GM12878 (cell line): ENCODE data around the gene NBEAL1. TPM values are rescaled to one million over a fixed set of nuclear protein-coding genes. Genes with fewer than 3 reads are reported as not detected.

Experiments
- ATF7 ChIP-seq: fragments of 450-650 bp; IDR thresholded peaks from 2 replicates; pipeline ENCODE4 v1.6.1; 2016; ENCODE audit warnings: low read depth, mild to moderate bottlenecking
- BACH1 ChIP-seq: fragments of 450-650 bp; IDR thresholded peaks from 2 replicates; pipeline ENCODE4 v1.6.1; 2017; ENCODE audit warnings: mild to moderate bottlenecking, borderline replicate concordance
- CBFB ChIP-seq: IDR thresholded peaks from 2 replicates; pipeline ENCODE4 v1.6.1; 2016; ENCODE audit warnings: antibody characterized with exemption, low read depth
- MTA3 ChIP-seq: IDR thresholded peaks from 2 replicates; pipeline ENCODE4 v1.6.1; 2012; ENCODE audit warnings: low read length, inconsistent platforms, borderline replicate concordance
- MXI1 ChIP-seq: fragments of 150-350 bp; IDR thresholded peaks from 2 replicates; pipeline ENCODE4 v1.6.1; 2011; ENCODE audit warnings: low read depth, mild to moderate bottlenecking, inconsistent platforms, low read length, improper control_type of control experiment
- PML ChIP-seq: IDR thresholded peaks from 2 replicates; pipeline ENCODE4 v1.6.1; 2012; ENCODE audit warnings: low read length, inconsistent platforms
- SIX5 ChIP-seq: IDR thresholded peaks from 2 replicates; pipeline ENCODE4 v1.6.1; 2011; ENCODE audit warnings: mild to moderate bottlenecking, low read depth, low read length, moderate library complexity; ENCODE audit not compliant: severe bottlenecking
- SMC3 ChIP-seq: IDR thresholded peaks from 2 replicates; pipeline ENCODE4 v1.6.1; 2011; ENCODE audit warnings: low read length, improper control_type of control experiment, borderline replicate concordance
- SRF ChIP-seq, 2 experiments: IDR thresholded peaks; 2 replicates each; pipeline ENCODE4 v1.6.1; 2011; ENCODE audit warnings: low read depth in 2 of 2, low read length in 2 of 2, mild to moderate bottlenecking in 1 of 2, moderate library complexity in 1 of 2
- polyA plus RNA-seq, 11 experiments: library from polyadenylated mRNA; depleted of rRNA in 4 of 11; unstranded in 6 of 11; stranded (reverse) in 5 of 11; fragments of >200 nt; fragmentation: Nextera tagmentation in 4 of 11; fragmentation: Illumina TruSeq in 1 of 11; extraction: Ambion mirVana in 4 of 11; extraction: Trizol in 1 of 11; gene quantifications; 1 replicate in 1 of 11; 2 replicates in 10 of 11; pipeline versions ENCODE4 v1.2.1 to v1.2.3, GENCODE V29; 2011 to 2016; ENCODE audit warnings: inconsistent platforms in 2 of 11, missing spikeins in 2 of 11, low read depth in 1 of 11
- total RNA-seq, 4 experiments: library from RNA; depleted of rRNA in 3 of 4; stranded (reverse); fragments of >200 nt in 3 of 4; fragmentation: Illumina TruSeq in 1 of 4; extraction: Trizol in 1 of 4; gene quantifications; 2 replicates each; pipeline versions ENCODE4 v1.2.1 to v1.2.3, GENCODE V29; 2013 to 2021
- TF ChIP-seq, protein P1 (sequence below): fragments of 450-650 bp; IDR thresholded peaks from 2 replicates; pipeline ENCODE4 v1.6.1; 2017; ENCODE audit warnings: borderline replicate concordance
- TF ChIP-seq, protein P2 (sequence below): fragments of 450-650 bp; IDR thresholded peaks from 2 replicates; pipeline ENCODE4 v1.6.1; 2016; ENCODE audit warnings: mild to moderate bottlenecking
- TF ChIP-seq, protein P3 (sequence below): fragments of 450-650 bp; formaldehyde crosslinking; IDR thresholded peaks from 2 replicates; pipeline ENCODE4 v1.5.0; 2022; ENCODE audit warnings: mild to moderate bottlenecking, missing genetic modification characterization
- TF ChIP-seq, protein P4 (sequence below), 3 experiments: IDR thresholded peaks in 2 of 3; conservative IDR thresholded peaks in 1 of 3; 2 replicates each; pipeline ENCODE4 v1.5.1; 2011; ENCODE audit warnings: low read depth in 3 of 3, low read length in 3 of 3, mild to moderate bottlenecking in 3 of 3, control low read depth in 2 of 3, moderate library complexity in 2 of 3, inconsistent platforms in 1 of 3, mixed read lengths in 1 of 3; ENCODE audit not compliant: control insufficient read depth in 2 of 3, insufficient read depth in 1 of 3; ENCODE audit errors: extremely low read depth in 1 of 3
- TF ChIP-seq, protein P5 (sequence below): IDR thresholded peaks from 2 replicates; pipeline ENCODE4 v1.6.1; 2011; ENCODE audit warnings: mild to moderate bottlenecking, low read depth, low read length, moderate library complexity; ENCODE audit not compliant: insufficient replicate concordance
- TF ChIP-seq, protein P6 (sequence below): fragments of 450-650 bp; formaldehyde crosslinking; IDR thresholded peaks from 2 replicates; pipeline ENCODE4 v1.4.0; 2020; ENCODE audit warnings: mild to moderate bottlenecking, moderate library complexity

The NBEAL1 gene
- total and polyA plus RNA-seq, 10 of the 15 experiments (the other 5 are each of a cell fraction or from before 2014, with no cell fraction given), result 1.9 to 16.1 (median 7.2) TPM

DNA sequence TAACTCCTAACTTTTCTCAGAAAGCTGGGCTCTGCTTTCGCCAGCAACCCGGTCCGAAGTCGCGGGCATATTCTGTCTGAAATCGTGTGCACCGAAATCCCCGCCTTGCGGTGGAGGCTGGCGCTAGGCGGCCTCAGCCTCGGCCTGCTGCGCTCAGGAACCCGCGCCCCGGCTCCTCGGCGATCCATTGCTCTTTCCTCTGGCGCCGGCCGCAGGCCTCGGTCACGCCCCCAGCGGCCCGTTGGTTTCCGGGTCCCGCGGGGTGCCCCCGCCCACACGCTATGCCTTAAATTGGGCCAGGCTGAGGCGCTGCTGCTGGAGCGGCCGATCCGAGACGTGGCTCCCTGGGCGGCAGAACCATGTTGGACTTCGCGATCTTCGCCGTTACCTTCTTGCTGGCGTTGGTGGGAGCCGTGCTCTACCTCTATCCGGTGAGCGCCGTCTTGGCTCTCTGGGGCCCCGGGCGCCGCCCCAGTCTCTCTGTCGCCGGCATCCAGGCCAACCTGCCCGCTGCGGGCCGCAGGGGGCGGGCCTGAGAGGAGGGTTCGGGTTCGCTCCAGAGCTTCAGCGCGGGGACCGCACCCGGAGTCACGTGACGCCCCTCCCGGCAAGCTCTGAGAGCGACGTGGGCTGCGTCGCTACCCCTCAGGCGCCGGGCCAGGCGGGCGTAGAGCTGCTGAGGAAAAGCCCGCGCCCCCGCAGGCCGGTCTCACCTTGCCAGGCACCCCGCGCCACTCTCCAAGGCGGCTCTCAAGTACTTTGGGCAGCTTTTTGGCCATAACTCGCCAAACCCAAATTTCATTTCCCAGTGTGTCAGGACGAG lies 224.2 kb downstream of the NBEAL1 start, which contains the start of gene CYP20A1 (continued):
- TF ChIP-seq, protein P1, sequence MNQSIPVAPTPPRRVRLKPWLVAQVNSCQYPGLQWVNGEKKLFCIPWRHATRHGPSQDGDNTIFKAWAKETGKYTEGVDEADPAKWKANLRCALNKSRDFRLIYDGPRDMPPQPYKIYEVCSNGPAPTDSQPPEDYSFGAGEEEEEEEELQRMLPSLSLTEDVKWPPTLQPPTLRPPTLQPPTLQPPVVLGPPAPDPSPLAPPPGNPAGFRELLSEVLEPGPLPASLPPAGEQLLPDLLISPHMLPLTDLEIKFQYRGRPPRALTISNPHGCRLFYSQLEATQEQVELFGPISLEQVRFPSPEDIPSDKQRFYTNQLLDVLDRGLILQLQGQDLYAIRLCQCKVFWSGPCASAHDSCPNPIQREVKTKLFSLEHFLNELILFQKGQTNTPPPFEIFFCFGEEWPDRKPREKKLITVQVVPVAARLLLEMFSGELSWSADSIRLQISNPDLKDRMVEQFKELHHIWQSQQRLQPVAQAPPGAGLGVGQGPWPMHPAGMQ, result no peak
- peak; percentile 78 for TF ChIP-seq MXI1
- TF ChIP-seq, protein P2, sequence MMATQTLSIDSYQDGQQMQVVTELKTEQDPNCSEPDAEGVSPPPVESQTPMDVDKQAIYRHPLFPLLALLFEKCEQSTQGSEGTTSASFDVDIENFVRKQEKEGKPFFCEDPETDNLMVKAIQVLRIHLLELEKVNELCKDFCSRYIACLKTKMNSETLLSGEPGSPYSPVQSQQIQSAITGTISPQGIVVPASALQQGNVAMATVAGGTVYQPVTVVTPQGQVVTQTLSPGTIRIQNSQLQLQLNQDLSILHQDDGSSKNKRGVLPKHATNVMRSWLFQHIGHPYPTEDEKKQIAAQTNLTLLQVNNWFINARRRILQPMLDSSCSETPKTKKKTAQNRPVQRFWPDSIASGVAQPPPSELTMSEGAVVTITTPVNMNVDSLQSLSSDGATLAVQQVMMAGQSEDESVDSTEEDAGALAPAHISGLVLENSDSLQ, result peak; percentile 81
- TF ChIP-seq SMC3, result no peak; the same call in 1 of the 2 replicates
- TF ChIP-seq MTA3, result no peak
- peak; percentile 58 for TF ChIP-seq PML
- TF ChIP-seq, protein P3, sequence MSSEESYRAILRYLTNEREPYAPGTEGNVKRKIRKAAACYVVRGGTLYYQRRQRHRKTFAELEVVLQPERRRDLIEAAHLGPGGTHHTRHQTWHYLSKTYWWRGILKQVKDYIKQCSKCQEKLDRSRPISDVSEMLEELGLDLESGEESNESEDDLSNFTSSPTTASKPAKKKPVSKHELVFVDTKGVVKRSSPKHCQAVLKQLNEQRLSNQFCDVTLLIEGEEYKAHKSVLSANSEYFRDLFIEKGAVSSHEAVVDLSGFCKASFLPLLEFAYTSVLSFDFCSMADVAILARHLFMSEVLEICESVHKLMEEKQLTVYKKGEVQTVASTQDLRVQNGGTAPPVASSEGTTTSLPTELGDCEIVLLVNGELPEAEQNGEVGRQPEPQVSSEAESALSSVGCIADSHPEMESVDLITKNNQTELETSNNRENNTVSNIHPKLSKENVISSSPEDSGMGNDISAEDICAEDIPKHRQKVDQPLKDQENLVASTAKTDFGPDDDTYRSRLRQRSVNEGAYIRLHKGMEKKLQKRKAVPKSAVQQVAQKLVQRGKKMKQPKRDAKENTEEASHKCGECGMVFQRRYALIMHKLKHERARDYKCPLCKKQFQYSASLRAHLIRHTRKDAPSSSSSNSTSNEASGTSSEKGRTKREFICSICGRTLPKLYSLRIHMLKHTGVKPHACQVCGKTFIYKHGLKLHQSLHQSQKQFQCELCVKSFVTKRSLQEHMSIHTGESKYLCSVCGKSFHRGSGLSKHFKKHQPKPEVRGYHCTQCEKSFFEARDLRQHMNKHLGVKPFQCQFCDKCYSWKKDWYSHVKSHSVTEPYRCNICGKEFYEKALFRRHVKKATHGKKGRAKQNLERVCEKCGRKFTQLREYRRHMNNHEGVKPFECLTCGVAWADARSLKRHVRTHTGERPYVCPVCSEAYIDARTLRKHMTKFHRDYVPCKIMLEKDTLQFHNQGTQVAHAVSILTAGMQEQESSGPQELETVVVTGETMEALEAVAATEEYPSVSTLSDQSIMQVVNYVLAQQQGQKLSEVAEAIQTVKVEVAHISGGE (CRISPR knock-in tag), result peak; percentile 66; the same call in 1 of the 2 replicates
- TF ChIP-seq, protein P4, sequence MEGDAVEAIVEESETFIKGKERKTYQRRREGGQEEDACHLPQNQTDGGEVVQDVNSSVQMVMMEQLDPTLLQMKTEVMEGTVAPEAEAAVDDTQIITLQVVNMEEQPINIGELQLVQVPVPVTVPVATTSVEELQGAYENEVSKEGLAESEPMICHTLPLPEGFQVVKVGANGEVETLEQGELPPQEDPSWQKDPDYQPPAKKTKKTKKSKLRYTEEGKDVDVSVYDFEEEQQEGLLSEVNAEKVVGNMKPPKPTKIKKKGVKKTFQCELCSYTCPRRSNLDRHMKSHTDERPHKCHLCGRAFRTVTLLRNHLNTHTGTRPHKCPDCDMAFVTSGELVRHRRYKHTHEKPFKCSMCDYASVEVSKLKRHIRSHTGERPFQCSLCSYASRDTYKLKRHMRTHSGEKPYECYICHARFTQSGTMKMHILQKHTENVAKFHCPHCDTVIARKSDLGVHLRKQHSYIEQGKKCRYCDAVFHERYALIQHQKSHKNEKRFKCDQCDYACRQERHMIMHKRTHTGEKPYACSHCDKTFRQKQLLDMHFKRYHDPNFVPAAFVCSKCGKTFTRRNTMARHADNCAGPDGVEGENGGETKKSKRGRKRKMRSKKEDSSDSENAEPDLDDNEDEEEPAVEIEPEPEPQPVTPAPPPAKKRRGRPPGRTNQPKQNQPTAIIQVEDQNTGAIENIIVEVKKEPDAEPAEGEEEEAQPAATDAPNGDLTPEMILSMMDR (IDR thresholded peaks at IDR 0.05 in 2 of 3, conservative IDR thresholded peaks at IDR 0.05 in 1 of 3; ENCODE audit: control insufficient read depth in 2 of 3, extremely low read depth in 1 of 3, insufficient read depth in 1 of 3, low read depth in 3 of 3, low read length in 3 of 3), result peak in 2 of 3 experiments; percentile 16 to 32; a peak in 2 of 6 replicates
- TF ChIP-seq, protein P5, sequence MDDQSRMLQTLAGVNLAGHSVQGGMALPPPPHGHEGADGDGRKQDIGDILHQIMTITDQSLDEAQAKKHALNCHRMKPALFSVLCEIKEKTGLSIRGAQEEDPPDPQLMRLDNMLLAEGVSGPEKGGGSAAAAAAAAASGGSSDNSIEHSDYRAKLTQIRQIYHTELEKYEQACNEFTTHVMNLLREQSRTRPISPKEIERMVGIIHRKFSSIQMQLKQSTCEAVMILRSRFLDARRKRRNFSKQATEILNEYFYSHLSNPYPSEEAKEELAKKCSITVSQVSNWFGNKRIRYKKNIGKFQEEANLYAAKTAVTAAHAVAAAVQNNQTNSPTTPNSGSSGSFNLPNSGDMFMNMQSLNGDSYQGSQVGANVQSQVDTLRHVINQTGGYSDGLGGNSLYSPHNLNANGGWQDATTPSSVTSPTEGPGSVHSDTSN, result peak; percentile 58
- TF ChIP-seq SIX5, result peak; percentile 15
- peak; percentile 94 for TF ChIP-seq CBFB
- TF ChIP-seq, protein P6, sequence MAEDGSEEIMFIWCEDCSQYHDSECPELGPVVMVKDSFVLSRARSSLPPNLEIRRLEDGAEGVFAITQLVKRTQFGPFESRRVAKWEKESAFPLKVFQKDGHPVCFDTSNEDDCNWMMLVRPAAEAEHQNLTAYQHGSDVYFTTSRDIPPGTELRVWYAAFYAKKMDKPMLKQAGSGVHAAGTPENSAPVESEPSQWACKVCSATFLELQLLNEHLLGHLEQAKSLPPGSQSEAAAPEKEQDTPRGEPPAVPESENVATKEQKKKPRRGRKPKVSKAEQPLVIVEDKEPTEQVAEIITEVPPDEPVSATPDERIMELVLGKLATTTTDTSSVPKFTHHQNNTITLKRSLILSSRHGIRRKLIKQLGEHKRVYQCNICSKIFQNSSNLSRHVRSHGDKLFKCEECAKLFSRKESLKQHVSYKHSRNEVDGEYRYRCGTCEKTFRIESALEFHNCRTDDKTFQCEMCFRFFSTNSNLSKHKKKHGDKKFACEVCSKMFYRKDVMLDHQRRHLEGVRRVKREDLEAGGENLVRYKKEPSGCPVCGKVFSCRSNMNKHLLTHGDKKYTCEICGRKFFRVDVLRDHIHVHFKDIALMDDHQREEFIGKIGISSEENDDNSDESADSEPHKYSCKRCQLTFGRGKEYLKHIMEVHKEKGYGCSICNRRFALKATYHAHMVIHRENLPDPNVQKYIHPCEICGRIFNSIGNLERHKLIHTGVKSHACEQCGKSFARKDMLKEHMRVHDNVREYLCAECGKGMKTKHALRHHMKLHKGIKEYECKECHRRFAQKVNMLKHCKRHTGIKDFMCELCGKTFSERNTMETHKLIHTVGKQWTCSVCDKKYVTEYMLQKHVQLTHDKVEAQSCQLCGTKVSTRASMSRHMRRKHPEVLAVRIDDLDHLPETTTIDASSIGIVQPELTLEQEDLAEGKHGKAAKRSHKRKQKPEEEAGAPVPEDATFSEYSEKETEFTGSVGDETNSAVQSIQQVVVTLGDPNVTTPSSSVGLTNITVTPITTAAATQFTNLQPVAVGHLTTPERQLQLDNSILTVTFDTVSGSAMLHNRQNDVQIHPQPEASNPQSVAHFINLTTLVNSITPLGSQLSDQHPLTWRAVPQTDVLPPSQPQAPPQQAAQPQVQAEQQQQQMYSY (CRISPR knock-in tag), result peak; percentile 89
- no peak; the same call in 1 of the 2 replicates for TF ChIP-seq ATF7
- TF ChIP-seq BACH1, result peak; percentile 55
- TF ChIP-seq SRF (IDR thresholded peaks at IDR 0.05; ENCODE audit: low read depth in 2 of 2, low read length in 2 of 2), result peak; percentile 83 to 98
